Retinal pigment epithelial cell (primary cell): ENCODE measurements around the gene ARMC3.

Experiments
- DNase-seq: peaks from one replicate; pipeline ENCODE4 v3.0.0-alpha.2; 2010; ENCODE audit warnings: low read depth
- H3K4me3 ChIP-seq: 2 replicates; pipeline ENCODE4 v1.5.1; 2011; ENCODE audit warnings: mild to moderate bottlenecking, low read length, control low read depth, moderate library complexity
- CTCF ChIP-seq: conservative IDR thresholded peaks from 2 replicates; pipeline ENCODE4 v1.5.1; 2011; ENCODE audit warnings: low read depth, low read length, control low read depth, inconsistent platforms

Gene ARMC3

DNA sequence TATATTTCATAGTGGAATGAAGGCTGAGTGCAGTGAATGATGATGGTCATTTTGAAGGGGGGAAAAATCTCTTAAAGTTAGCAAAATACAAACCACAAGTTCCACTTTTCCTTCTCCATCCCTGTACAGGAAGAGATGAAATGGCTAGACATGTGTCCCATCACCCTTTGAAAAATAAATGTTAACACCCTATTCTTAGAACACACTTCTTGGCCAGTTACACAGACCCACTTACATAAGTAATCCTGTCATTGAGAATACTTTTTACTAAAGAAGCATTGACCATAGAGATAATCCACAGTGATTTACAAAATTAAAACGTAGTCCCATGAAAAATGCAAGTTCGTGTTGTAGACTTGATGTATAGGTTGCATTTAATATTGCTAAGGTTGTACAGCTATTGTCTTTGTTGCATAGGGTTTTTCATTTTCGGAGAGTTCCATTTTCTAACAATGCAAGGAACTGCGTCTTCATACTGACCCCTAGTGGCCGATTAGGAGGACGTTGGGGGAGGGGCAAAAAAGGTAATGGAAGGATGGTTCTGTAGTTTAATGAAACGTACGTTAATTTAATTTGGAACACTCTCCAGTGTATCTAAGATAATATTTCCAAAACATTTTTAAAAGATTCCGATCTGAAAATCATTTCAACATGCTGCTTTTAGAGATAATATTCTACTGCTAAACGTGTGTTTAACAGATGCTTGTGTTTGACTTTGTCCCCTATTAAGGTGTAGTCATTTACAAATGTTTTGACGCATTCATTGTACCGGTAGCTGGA, 60.9 kb downstream of the ARMC3 start:
- no peak overlapping the region for H3K4me3 ChIP-seq
- DNase-seq, result no peak
- peak; percentile 88 for TF ChIP-seq CTCF

DNA sequence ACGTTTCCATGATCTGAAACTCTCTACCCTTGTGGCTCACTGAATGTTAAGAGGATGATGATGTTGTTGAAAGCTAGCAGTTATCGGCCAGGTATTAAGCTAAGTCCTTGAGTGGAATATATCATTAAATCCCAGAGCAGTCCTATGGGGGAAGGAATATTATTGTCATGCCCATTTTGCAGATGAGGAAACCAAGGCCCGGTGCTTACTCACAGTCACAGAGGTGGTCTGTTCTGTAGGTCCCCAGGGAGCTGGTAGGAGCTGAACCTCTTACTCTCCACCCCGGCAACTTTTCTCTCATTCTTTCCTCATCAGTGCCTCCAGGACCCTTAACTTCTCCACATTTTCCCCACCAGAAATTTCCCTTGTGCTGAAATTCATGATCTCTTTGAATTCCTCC, 62.6 kb downstream of the ARMC3 start:
- TF ChIP-seq CTCF, result no peak
- DNase-seq, result no peak
- no peak overlapping the region for H3K4me3 ChIP-seq

GRCh38 chr10:22992075-22992474, 64.2 kb downstream of the ARMC3 start:
- H3K4me3 ChIP-seq, result no peak overlapping the region
- TF ChIP-seq CTCF, result no peak
- DNase-seq, result no peak

GRCh38 chr10:22992621-22993020, 64.8 kb downstream of the ARMC3 start:
- TF ChIP-seq CTCF, result no peak
- DNase-seq, result no peak
- H3K4me3 ChIP-seq, result no peak overlapping the region

GRCh38 chr10:22993314-22993713, 65.5 kb downstream of the ARMC3 start:
- H3K4me3 ChIP-seq, result no peak overlapping the region
- no peak for DNase-seq
- no peak for TF ChIP-seq CTCF

- DNase-seq, result no peak
- no peak overlapping the region for H3K4me3 ChIP-seq
- TF ChIP-seq CTCF, result no peak
Observed at GRCh38 chr10:22997096-22997495, 69.2 kb downstream of the ARMC3 start.

- H3K4me3 ChIP-seq, result no peak overlapping the region
- DNase-seq, result no peak
- TF ChIP-seq CTCF, result no peak
Observed at GRCh38 chr10:22998091-22998490, 70.2 kb downstream of the ARMC3 start.
